Duodenal mucosa (tissue), 2 donors: Measurements from ENCODE around the gene GAST.
A peak's percentile ranks its signal among the peaks of the same experiment; 100 is the strongest.

ENCODE experiments used
- H3K27ac ChIP-seq: one replicate; pipeline ENCODE4 v1.7.0; 2013; ENCODE audit warnings: low read depth, low read length
- H3K27me3 ChIP-seq, 2 donors: one replicate each; pipeline ENCODE4 v1.7.0; 2013; ENCODE audit warnings: low read length in 2 of 2, control low read depth in 1 of 2; ENCODE audit not compliant: insufficient read depth in 2 of 2, control insufficient read depth in 1 of 2
- H3K36me3 ChIP-seq, 2 donors: one replicate each; pipeline ENCODE4 v1.7.0; 2013; ENCODE audit warnings: low read length in 2 of 2, control low read depth in 1 of 2; ENCODE audit not compliant: insufficient read depth in 2 of 2, control insufficient read depth in 1 of 2
- H3K4me1 ChIP-seq, 2 donors: one replicate each; pipeline ENCODE4 v1.7.0; 2013; ENCODE audit warnings: low read length in 2 of 2, control low read depth in 1 of 2; ENCODE audit not compliant: insufficient read depth in 2 of 2, control insufficient read depth in 1 of 2
- H3K4me3 ChIP-seq, 2 donors: one replicate each; pipeline ENCODE4 v1.7.0; 2013; ENCODE audit warnings: low read length in 2 of 2, low read depth in 1 of 2
- H3K9ac ChIP-seq, 2 donors: one replicate each; pipeline ENCODE4 v1.7.0; 2013; ENCODE audit warnings: low read length in 2 of 2, low read depth in 1 of 2
- H3K9me3 ChIP-seq, 2 donors: one replicate each; pipeline ENCODE4 v1.7.0; 2013; ENCODE audit warnings: low read length in 2 of 2, control low read depth in 1 of 2; ENCODE audit not compliant: control insufficient read depth in 1 of 2

The GAST gene, protein sequence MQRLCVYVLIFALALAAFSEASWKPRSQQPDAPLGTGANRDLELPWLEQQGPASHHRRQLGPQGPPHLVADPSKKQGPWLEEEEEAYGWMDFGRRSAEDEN

DNA sequence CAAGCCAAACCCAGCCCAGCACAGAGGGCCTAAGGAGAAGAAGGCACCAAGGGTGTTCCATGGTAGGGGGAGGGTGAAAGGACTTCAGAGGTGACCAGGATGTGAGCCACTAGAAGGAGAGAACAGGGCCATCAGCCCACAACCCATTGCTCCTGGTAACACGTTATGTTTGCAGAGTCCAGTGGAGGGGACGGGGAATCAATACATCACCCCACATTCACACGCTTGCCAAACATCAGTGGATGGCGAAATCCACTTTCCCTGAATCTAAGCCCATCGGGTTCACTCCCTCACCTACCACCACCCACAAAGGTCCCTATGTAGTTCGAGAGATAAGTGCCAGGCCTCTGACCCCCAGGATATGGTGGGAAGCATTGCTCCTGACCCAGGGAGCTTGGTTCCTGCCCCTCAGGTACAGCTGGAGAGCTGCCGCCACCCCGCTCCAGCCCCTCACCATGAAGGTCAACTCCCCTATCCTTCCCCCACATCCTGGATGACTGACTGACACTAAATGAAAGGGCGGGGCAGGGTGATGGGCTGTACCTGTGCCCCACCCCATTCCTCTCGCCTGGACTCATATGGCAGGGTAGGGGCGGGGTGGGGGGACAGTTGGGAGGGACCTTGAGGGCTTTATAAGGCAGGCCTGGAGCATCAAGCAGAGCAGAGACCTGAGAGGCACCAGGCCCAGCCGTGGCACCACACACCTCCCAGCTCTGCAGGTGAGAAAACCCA, at the start of gene GAST:
TSS of gene GAST (plus strand) at position 663 of the 732 bp plus-strand sequence. CDS start 3,106 bp downstream, outside the sequence.
- Histone ChIP-seq H3K27ac (no peak within 1 kb of the TSS), H3K9ac (no peak within 1 kb of the TSS), H3K27me3 (no peaks in the 10 kb centered on the region), H3K4me1 (no peaks in the 10 kb centered on the region), H3K9me3 (no peaks in the 10 kb centered on the region), H3K4me3 (no peak within 1 kb of the TSS), H3K36me3 (no peaks in the 10 kb centered on the region)

DNA sequence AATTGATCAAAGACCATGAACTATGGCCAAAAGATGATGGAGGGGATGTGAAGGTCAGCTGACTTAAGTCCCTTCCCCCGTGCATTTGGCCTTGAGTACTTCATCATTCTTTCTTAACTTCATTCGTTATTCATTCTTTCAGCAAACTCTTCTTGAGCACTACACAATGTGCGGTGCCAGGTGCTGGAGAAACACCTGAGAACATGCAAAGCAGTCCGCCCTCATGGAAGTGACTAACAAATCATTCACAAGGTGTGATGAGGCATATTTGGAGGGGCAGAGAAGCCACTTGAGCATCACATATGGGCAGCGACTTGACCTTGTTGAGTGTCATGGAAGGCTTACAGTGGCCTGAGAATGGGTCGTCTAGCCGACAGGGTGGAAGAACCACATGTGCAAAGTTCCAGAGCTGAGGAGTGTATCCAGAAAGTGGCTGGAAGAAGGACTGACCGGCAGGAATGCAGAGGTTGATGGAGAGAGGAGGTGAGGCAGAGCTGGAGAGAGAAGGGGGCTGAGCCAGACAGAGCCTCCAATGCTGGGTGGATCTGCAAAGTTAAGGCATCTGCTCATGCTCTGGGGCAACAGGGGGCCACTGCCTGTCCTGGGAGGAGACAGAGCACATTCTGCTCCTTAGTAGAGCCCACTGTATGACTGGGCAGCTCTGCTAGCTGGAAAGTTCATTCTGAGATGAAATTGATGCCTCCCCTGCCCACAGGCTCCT, 48.5 kb upstream of the GAST start:
- no peaks in the 10 kb centered on the region for H3K36me3 ChIP-seq
- H3K9me3 ChIP-seq = no peaks in the 10 kb centered on the region
- peak overlapping the region in 1 of 2 donors; percentile 9 for H3K9ac ChIP-seq
- peaks cover 27 to 38% of the 10 kb centered on the region in 2 donors for H3K4me1 ChIP-seq
- no peak overlapping the region for H3K4me3 ChIP-seq
- H3K27me3 ChIP-seq = no peaks in the 10 kb centered on the region
- H3K27ac ChIP-seq = no peak overlapping the region

DNA sequence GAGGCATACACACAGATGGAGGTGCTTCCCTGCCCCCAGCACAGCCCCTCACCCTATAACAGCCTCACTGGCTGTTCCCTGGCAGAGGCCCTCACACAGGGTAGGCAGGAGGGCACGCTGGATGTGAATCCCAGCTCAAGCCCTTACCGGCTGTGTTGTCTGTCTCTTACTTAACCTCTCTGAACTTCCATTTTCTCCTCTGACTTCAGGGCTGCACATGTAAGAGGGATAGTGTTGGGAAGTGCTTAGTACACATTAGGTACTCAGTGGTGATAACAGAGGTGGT, 48.0 kb upstream of the GAST start:
- H3K9me3 ChIP-seq = no peaks in the 10 kb centered on the region
- peaks cover 22 to 33% of the 10 kb centered on the region in 2 donors for H3K4me1 ChIP-seq
- H3K27me3 ChIP-seq = no peaks in the 10 kb centered on the region
- H3K36me3 ChIP-seq = no peaks in the 10 kb centered on the region
- H3K4me3 ChIP-seq = no peak overlapping the region
- H3K9ac ChIP-seq = peak overlapping the region in 1 of 2 donors; percentile 9
- no peak overlapping the region for H3K27ac ChIP-seq

DNA sequence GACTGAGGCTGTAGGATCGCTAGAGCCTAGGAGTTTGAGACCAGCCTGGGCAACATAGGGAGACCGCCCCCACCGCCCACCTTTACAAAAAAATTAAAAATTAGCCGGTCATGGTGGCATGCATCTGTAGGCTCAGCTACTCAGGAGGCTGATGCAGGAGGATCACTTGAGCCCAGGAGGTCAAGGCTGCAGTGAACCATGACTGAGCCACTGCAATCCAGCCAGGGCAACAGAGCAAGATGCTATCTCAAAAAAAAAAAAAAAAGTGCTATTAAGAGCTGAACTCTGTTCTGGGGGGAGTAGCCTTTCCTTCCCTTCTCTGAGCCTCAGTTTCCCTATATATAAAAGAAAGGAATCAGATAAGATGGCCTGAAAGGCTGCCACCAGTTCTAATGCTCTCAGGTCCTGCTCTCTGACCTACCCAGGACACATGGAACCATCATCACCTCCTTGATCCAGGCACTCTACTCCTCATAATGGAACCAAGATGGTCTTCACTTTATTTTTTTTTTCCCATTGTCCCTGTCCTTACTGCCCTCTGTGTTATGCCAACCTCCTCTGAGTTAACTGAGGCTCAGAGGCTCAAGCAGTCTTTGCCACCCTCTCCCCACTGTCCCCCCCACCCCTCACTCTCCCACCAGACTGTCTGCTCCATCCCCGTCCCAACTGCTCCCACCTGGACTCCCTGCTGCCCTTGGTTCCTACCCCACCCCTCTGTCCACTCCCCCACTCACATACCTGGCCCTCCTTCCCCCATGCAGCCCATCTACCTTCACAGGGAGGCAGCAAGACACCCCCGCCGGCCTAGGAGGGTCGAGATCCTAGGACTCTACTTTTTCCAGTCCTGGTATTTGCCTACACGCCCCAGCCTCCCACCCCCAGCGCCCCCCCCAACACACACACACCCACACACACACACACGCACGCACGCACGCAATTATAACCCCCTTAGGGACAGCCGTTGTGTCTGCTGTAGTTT, 47.3 kb upstream of the GAST start:
- Histone ChIP-seq H3K4me3 (peak overlapping the region; percentile 79 to 93), H3K9me3 (no peaks in the 10 kb centered on the region), H3K27ac (no peak overlapping the region), H3K27me3 (no peaks in the 10 kb centered on the region), H3K9ac (peak overlapping the region; percentile 93 to 94), H3K36me3 (no peaks in the 10 kb centered on the region), H3K4me1 (peaks cover 21 to 25% of the 10 kb centered on the region in 2 donors)

DNA sequence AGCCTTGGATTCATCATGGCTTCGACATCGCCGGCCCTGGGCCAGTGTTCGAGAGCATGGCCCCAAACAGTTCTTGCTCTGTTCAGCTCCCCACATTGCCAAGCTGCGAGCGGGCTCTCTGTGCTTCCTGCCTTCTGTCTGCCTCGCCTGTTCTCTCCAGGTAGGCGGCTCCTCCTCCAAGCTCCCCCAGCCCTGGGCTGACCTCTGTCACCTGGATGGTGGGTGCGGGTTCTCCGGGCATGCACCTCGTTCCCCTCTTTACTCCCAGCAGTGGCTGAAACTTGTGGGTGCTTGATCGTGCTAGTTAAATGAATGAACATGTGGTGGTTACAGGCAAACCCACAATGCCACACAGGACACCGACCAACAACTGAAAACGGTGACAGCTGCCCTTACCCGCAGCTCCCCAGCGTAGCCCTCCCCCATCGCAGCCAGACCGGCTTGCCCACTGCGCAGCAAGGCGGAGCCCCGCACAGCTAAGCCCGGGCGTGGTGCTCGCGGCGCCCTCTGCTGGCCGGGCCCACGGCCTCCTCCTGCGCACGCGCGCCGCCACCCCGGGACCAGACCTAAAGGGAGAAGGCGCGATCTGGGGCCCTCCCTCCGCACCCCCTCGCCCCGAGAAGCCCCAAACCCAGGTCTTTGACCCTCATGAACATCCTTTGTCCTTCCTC, 46.4 kb upstream of the GAST start:
- peak overlapping the region; percentile 79 to 93 for H3K4me3 ChIP-seq
- H3K27ac ChIP-seq = peak overlapping the region; percentile 74
- H3K9me3 ChIP-seq = no peaks in the 10 kb centered on the region
- peaks cover 21 to 24% of the 10 kb centered on the region in 2 donors for H3K4me1 ChIP-seq
- H3K27me3 ChIP-seq = no peaks in the 10 kb centered on the region
- no peaks in the 10 kb centered on the region for H3K36me3 ChIP-seq
- H3K9ac ChIP-seq = peak overlapping the region; percentile 93 to 94

DNA sequence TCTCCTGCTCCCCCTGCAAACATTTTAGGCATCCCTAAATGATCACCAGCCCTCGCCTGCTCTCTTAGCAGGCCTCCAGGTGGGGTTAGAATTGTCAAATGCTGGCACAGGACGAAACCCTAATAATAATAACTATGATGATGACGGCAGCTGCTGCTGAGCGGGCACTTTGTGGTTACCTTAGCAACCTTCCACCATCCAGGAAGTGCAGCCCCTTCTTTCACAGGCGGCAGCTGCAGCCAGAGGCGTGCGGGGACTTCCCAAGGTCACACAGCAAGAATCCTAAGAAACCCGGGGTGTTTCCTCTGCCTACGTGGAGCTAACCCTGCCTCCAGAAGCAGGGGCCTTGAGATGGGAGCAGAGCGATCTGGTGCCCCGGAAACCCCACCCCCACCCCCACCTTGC, 45.9 kb upstream of the GAST start:
- no peaks in the 10 kb centered on the region for H3K9me3 ChIP-seq
- H3K36me3 ChIP-seq = no peaks in the 10 kb centered on the region
- peak overlapping the region; percentile 79 to 93 for H3K4me3 ChIP-seq
- H3K27me3 ChIP-seq = no peaks in the 10 kb centered on the region
- H3K27ac ChIP-seq = peak overlapping the region; percentile 74
- peak overlapping the region; percentile 93 to 94 for H3K9ac ChIP-seq
- H3K4me1 ChIP-seq = peaks cover 21 to 24% of the 10 kb centered on the region in 2 donors

- H3K4me3 ChIP-seq = peak overlapping the region; percentile 79 to 93
- no peaks in the 10 kb centered on the region for H3K27me3 ChIP-seq
- H3K4me1 ChIP-seq = peaks cover 21 to 24% of the 10 kb centered on the region in 2 donors
- peak overlapping the region; percentile 76 to 93 for H3K9ac ChIP-seq
- no peaks in the 10 kb centered on the region for H3K36me3 ChIP-seq
- no peaks in the 10 kb centered on the region for H3K9me3 ChIP-seq
- peak overlapping the region; percentile 74 for H3K27ac ChIP-seq
Measured at GRCh38 chr17:41666708-41667279, 45.3 kb upstream of the GAST start.

GRCh38 chr17:41667280-41668041, 44.7 kb upstream of the GAST start:
- Histone ChIP-seq H3K9me3 (no peaks in the 10 kb centered on the region), H3K4me3 (peak overlapping the region; percentile 79 to 93), H3K36me3 (no peaks in the 10 kb centered on the region), H3K9ac (peak overlapping the region; percentile 47 to 93), H3K27ac (peak overlapping the region; percentile 30), H3K27me3 (no peaks in the 10 kb centered on the region), H3K4me1 (peaks cover 18 to 24% of the 10 kb centered on the region in 2 donors)

DNA sequence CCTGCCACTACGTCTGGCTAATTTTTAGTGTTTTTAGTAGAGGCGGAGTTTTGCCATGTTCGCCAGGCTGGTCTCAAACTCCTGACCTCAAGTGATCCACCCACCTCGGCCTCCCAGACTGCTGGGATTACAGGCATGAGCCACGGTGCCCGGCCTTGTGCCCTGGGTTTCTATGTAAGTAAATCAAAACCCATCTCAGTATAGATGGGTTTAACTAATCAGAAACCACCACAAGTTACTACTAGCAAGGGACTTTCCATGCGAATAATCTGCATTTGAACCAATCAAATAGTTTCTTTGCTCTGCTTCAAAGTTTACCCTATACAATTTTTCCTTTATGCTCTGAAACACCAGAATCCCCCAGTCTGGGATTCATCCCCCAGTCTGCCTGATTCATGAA, 40.0 kb upstream of the GAST start:
- peaks cover 15 to 16% of the 10 kb centered on the region in 2 donors for H3K4me1 ChIP-seq
- H3K4me3 ChIP-seq = no peak overlapping the region
- no peak overlapping the region for H3K27ac ChIP-seq
- H3K9me3 ChIP-seq = no peaks in the 10 kb centered on the region
- no peaks in the 10 kb centered on the region for H3K36me3 ChIP-seq
- no peak overlapping the region for H3K9ac ChIP-seq
- no peaks in the 10 kb centered on the region for H3K27me3 ChIP-seq
